Thyroid gland (tissue), 4 donors: ENCODE measurements around the gene ELF5. TPM values are rescaled to one million over a fixed set of nuclear protein-coding genes. Genes with fewer than 3 reads are reported as not detected.

Experiments used
- DNase-seq, 2 donors: peaks; one replicate each; pipeline ENCODE4 v3.0.0-alpha.2; 2019
- H3K27ac ChIP-seq, 3 donors: fragments of 200-600 bp; sonication (generic); 1 replicate in 2 of 3; 2 replicates in 1 of 3; pipeline ENCODE4 v1.5.1; 2016 to 2019; ENCODE audit warnings: mild to moderate bottlenecking in 1 of 3, moderate library complexity in 1 of 3
- H3K27me3 ChIP-seq: fragments of 200-600 bp; sonication (generic); one replicate; pipeline ENCODE4 v1.5.1; 2019
- H3K36me3 ChIP-seq, 2 donors: fragments of 200-600 bp; sonication (generic); one replicate each; pipeline ENCODE4 v1.5.1; 2016 to 2019
- H3K4me1 ChIP-seq, 2 donors: fragments of 200-600 bp; sonication (generic); one replicate each; pipeline ENCODE4 v1.5.1; 2017 to 2019
- H3K4me3 ChIP-seq, 3 donors: fragments of 200-600 bp; sonication (generic); replicated peaks in 1 of 3; 1 replicate in 2 of 3; 2 replicates in 1 of 3; pipeline ENCODE4 v1.5.1; 2016; ENCODE audit warnings: mild to moderate bottlenecking in 1 of 3
- H3K9me3 ChIP-seq: fragments of 200-600 bp; sonication (generic); one replicate; pipeline ENCODE4 v1.5.1; 2017
- CTCF ChIP-seq, 6 experiments: fragments of 200-600 bp in 3 of 6; fragments of 450-650 bp in 3 of 6; sonication (generic) in 3 of 6; IDR thresholded peaks; one replicate each; pipeline ENCODE4 v1.5.1; 2016 to 2019; ENCODE audit warnings: antibody characterized with exemption in 6 of 6, mild to moderate bottlenecking in 2 of 6, inconsistent platforms in 1 of 6, moderate library complexity in 1 of 6
- POLR2A ChIP-seq, 2 donors: fragments of 450-650 bp; IDR thresholded peaks; one replicate each; pipeline ENCODE4 v1.6.1; 2017; ENCODE audit warnings: antibody characterized with exemption in 2 of 2, mild to moderate bottlenecking in 2 of 2, moderate library complexity in 1 of 2
- WGBS, 2 donors: methylation state at CpG; one replicate each; pipeline ENCODE4 v1.1.5; 2017; 5-methylcytosine and 5-hydroxymethylcytosine counted together
- intact Hi-C: fragments of 100-400 bp; cut with DNase I; formaldehyde crosslinking; loops from one replicate; pipeline ENCODE4 v1.15.1; 2023
- total RNA-seq, 4 donors: library from RNA; depleted of rRNA; stranded (reverse); fragments of >200 nt; gene quantifications; one replicate each; pipeline ENCODE4 v1.2.3, GENCODE V29; 2016

Gene ELF5
- total RNA-seq, 4 donors from 2014 or later: not detected

GRCh38 chr11:34509336-34509876 lies 4.2 kb downstream of the ELF5 start:
- WGBS, 2 donors: 38 to 40% methylated on average over 5 of the region's 5 CpGs
- Histone ChIP-seq H3K4me1 (peaks cover 0 to 4% of the 10 kb centered on the region in 2 donors), H3K36me3 (no peaks in the 10 kb centered on the region), H3K27ac (no peak overlapping the region), H3K9me3 (no peaks in the 10 kb centered on the region), H3K27me3 (no peaks in the 10 kb centered on the region), H3K4me3 (no peak overlapping the region)
- TF ChIP-seq CTCF (IDR thresholded peaks at IDR 0.05): no peak
- TF ChIP-seq POLR2A (IDR thresholded peaks at IDR 0.05): no peak
- intact Hi-C loops: no loop called here
- no peak for DNase-seq

- TF ChIP-seq POLR2A (IDR thresholded peaks at IDR 0.05) (no peak), CTCF (IDR thresholded peaks at IDR 0.05) (no peak)
- Histone ChIP-seq H3K9me3 (no peaks in the 10 kb centered on the region), H3K27ac (no peak overlapping the region), H3K4me1 (peaks cover 0 to 4% of the 10 kb centered on the region in 2 donors), H3K4me3 (no peak overlapping the region), H3K36me3 (no peaks in the 10 kb centered on the region), H3K27me3 (no peaks in the 10 kb centered on the region)
- 45 to 46% methylated on average over 2 of the region's 2 CpGs for WGBS, 2 donors
- intact Hi-C loops: no loop called here
- no peak for DNase-seq
Observed at GRCh38 chr11:34508524-34508923, 5.1 kb downstream of the ELF5 start.

GRCh38 chr11:34507610-34508009 lies 6.0 kb downstream of the ELF5 start:
- Histone ChIP-seq H3K36me3 (no peaks in the 10 kb centered on the region), H3K4me1 (peaks cover 2 to 6% of the 10 kb centered on the region in 2 donors), H3K27me3 (no peaks in the 10 kb centered on the region), H3K27ac (no peak overlapping the region), H3K4me3 (no peak overlapping the region), H3K9me3 (no peaks in the 10 kb centered on the region)
- 50 to 51% methylated on average over 5 of the region's 5 CpGs for WGBS, 2 donors
- DNase-seq: no peak
- TF ChIP-seq POLR2A (IDR thresholded peaks at IDR 0.05) (no peak), CTCF (IDR thresholded peaks at IDR 0.05) (no peak)
- intact Hi-C loops: no loop called here

- 77 to 78% methylated on average over 6 of the region's 6 CpGs for WGBS, 2 donors
- no peak overlapping the region for H3K4me3 ChIP-seq
- H3K27ac ChIP-seq: no peak overlapping the region
- no peak for TF ChIP-seq POLR2A (IDR thresholded peaks at IDR 0.05)
- no peak for TF ChIP-seq CTCF (IDR thresholded peaks at IDR 0.05)
- H3K9me3 ChIP-seq: no peaks in the 10 kb centered on the region
- peak in 1 of 2 donors; percentile 22 for DNase-seq
- H3K36me3 ChIP-seq: no peaks in the 10 kb centered on the region
- H3K27me3 ChIP-seq: no peaks in the 10 kb centered on the region
- intact Hi-C loops: no loop called here
- H3K4me1 ChIP-seq: peaks cover 6 to 10% of the 10 kb centered on the region in 2 donors
Observed at GRCh38 chr11:34507156-34507555, 6.4 kb downstream of the ELF5 start.

GRCh38 chr11:34505874-34506273 lies 7.7 kb downstream of the ELF5 start:
- 84 to 85% methylated on average over 5 of the region's 5 CpGs for WGBS, 2 donors
- intact Hi-C loops: no loop called here

More at GRCh38 chr11:34505874-34506273, 7.7 kb downstream of the ELF5 start:
- TF ChIP-seq POLR2A (IDR thresholded peaks at IDR 0.05) (no peak), CTCF (IDR thresholded peaks at IDR 0.05) (no peak)
- DNase-seq: no peak
- Histone ChIP-seq H3K36me3 (no peaks in the 10 kb centered on the region), H3K4me1 (peaks cover 18 to 22% of the 10 kb centered on the region in 2 donors), H3K4me3 (no peak overlapping the region), H3K27ac (no peak overlapping the region), H3K27me3 (no peaks in the 10 kb centered on the region), H3K9me3 (no peaks in the 10 kb centered on the region)
